Measurements from ENCODE around the gene NARS2.

The NARS2 gene

GRCh38 chr11:78432956-78433355 is 141.7 kb downstream of the NARS2 start:
- no peak for DNase-seq (ENCODE audit: low spot score)

GRCh38 chr11:78432058-78432515 is 142.6 kb downstream of the NARS2 start:
- peak; percentile 17 for DNase-seq (ENCODE audit: low spot score)

GRCh38 chr11:78429660-78430059 is 145.0 kb downstream of the NARS2 start:
- DNase-seq (ENCODE audit: low spot score) = no peak

- no peak for DNase-seq (ENCODE audit: low spot score)
Observed at GRCh38 chr11:78429209-78429608, 145.5 kb downstream of the NARS2 start.

- DNase-seq (ENCODE audit: low spot score) = no peak
Observed at GRCh38 chr11:78428773-78429172, 145.9 kb downstream of the NARS2 start.

- no peak for DNase-seq (ENCODE audit: low spot score)
Observed at GRCh38 chr11:78428266-78428636, 146.4 kb downstream of the NARS2 start.

GRCh38 chr11:78427615-78428265 is 146.9 kb downstream of the NARS2 start:
- DNase-seq (ENCODE audit: low spot score) = no peak

- DNase-seq (ENCODE audit: low spot score) = no peak
Observed at GRCh38 chr11:78426845-78427244, 147.8 kb downstream of the NARS2 start.

- DNase-seq (ENCODE audit: low spot score) = no peak
Observed at GRCh38 chr11:78425399-78426070, 149.1 kb downstream of the NARS2 start.

GRCh38 chr11:78424334-78425270 is 150.1 kb downstream of the NARS2 start:
- DNase-seq (ENCODE audit: low spot score) = peak; percentile 15

- DNase-seq (ENCODE audit: low spot score) = no peak
Observed at GRCh38 chr11:78423241-78423640, 151.4 kb downstream of the NARS2 start.

- DNase-seq (ENCODE audit: low spot score) = peak; percentile 49
Observed at GRCh38 chr11:78420796-78421209, 153.9 kb downstream of the NARS2 start.

GRCh38 chr11:78420255-78420764 is 154.4 kb downstream of the NARS2 start:
- DNase-seq (ENCODE audit: low spot score) = peak; percentile 65

- DNase-seq (ENCODE audit: low spot score) = no peak
Observed at GRCh38 chr11:78419327-78419726, 155.3 kb downstream of the NARS2 start.

GRCh38 chr11:78418584-78419211 is 156.0 kb downstream of the NARS2 start:
- peak; percentile 15 for DNase-seq (ENCODE audit: low spot score)

GRCh38 chr11:78417888-78418583 is 156.6 kb downstream of the NARS2 start:
- DNase-seq (ENCODE audit: low spot score) = peak; percentile 78

GRCh38 chr11:78417175-78417887 is 157.3 kb downstream of the NARS2 start, which contains the start of gene GAB2:
GAB2 (minus strand) TSS chr11:78417820; CDS start chr11:78417720, 100 bp downstream.
- DNase-seq (ENCODE audit: low spot score) = no peak

- DNase-seq (ENCODE audit: low spot score) = peak; percentile 90
Observed at GRCh38 chr11:78416285-78417174, 158.1 kb downstream of the NARS2 start.

GRCh38 chr11:78415338-78415737 is 159.3 kb downstream of the NARS2 start:
- no peak for DNase-seq (ENCODE audit: low spot score)
